Ishikawa (cell line): ENCODE data around the gene CUBN.

ENCODE experiments used
- CEBPB ChIP-seq: IDR thresholded peaks from 2 replicates; pipeline ENCODE4 v1.6.1; 2012
- CREB1 ChIP-seq: IDR thresholded peaks from 2 replicates; pipeline ENCODE4 v1.6.1; 2012; ENCODE audit warnings: low read depth
- EGR1 ChIP-seq: IDR thresholded peaks from 2 replicates; pipeline ENCODE4 v1.6.1; 2012
- EP300 ChIP-seq: IDR thresholded peaks from 2 replicates; pipeline ENCODE4 v1.6.1; 2012; ENCODE audit warnings: borderline replicate concordance
- FOXM1 ChIP-seq: IDR thresholded peaks from 2 replicates; pipeline ENCODE4 v1.6.1; 2012; ENCODE audit warnings: low read depth, borderline replicate concordance
- MAX ChIP-seq: IDR thresholded peaks from 2 replicates; pipeline ENCODE4 v1.6.1; 2012
- NFIC ChIP-seq: IDR thresholded peaks from 2 replicates; pipeline ENCODE4 v1.6.1; 2012
- RAD21 ChIP-seq: IDR thresholded peaks from 2 replicates; pipeline ENCODE4 v1.6.1; 2012; ENCODE audit warnings: low read depth
- REST ChIP-seq: IDR thresholded peaks from 2 replicates; pipeline ENCODE4 v1.6.1; 2012; ENCODE audit warnings: low read depth, mild to moderate bottlenecking
- TAF1 ChIP-seq: IDR thresholded peaks from 2 replicates; pipeline ENCODE4 v1.6.1; 2012; ENCODE audit warnings: low read depth, mild to moderate bottlenecking
- TCF12 ChIP-seq: IDR thresholded peaks from 2 replicates; pipeline ENCODE4 v1.6.1; 2012; ENCODE audit warnings: low read depth
- TEAD4 ChIP-seq: IDR thresholded peaks from 2 replicates; pipeline ENCODE4 v1.6.1; 2012
- YY1 ChIP-seq: IDR thresholded peaks from 2 replicates; pipeline ENCODE4 v1.6.1; 2012; ENCODE audit warnings: low read depth
- ZBTB7A ChIP-seq: IDR thresholded peaks from 2 replicates; pipeline ENCODE4 v1.6.1; 2012; ENCODE audit warnings: low read depth
- TF ChIP-seq, protein P1 (sequence below): IDR thresholded peaks from 2 replicates; pipeline ENCODE4 v1.6.1; 2012

Gene CUBN

DNA sequence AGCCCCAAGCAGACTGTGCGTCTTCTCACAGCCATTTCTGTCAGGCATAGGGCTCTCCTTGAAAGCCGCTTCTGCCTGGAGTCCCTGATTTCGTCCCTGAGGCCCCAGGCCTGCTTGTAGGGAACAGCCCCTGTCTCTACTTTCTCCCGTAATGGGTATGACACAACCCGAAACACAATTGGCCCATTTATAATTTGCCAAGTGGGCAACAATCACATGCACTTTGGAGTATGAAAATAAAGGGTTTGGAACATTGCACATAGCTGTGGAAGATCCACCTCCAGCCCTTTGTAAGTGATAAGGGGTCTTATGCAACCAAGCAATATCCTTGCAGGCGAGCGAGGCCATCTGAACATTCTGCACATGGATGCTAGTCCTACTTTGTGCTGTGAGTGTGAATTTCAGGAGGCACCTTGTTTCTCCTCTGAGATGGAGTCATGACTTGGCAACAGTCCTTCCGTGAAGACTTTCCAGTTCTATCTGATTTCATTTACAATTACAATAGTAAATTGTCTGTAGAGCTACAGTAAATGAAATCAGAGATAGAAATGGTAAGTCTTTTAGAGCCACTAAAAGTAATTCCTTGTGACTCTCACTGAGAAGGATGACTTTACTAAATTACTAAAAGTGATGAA is 141.5 kb downstream of the CUBN start:
- TF ChIP-seq CEBPB (no peak), CREB1 (no peak), MAX (no peak), TCF12 (no peak), REST (no peak), FOXM1 (no peak), EP300 (no peak), ZBTB7A (no peak)

DNA sequence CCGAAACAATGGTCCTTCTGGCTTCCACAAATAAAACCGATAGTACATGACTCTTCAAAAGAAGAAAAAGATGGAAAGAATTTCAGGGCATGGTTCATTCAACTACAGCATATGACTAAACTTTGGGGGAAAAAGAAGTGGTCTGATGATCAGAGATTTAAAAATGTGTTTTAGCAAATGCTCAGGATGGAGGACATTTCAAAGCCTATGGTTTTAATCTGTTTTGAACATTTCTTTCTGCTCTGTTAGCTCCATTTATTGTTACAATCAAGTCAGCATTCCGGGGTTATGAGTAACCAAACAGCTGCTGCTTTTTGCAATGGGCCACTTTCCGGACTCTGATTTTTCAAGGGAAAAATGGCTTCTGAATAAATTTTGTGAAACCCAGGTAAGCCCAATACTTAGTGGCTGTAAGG is 142.4 kb downstream of the CUBN start:
- no peak for TF ChIP-seq MAX
- TF ChIP-seq YY1: no peak
- TF ChIP-seq EGR1: no peak
- TF ChIP-seq REST: no peak
- no peak for TF ChIP-seq ZBTB7A
- TF ChIP-seq, protein P1, sequence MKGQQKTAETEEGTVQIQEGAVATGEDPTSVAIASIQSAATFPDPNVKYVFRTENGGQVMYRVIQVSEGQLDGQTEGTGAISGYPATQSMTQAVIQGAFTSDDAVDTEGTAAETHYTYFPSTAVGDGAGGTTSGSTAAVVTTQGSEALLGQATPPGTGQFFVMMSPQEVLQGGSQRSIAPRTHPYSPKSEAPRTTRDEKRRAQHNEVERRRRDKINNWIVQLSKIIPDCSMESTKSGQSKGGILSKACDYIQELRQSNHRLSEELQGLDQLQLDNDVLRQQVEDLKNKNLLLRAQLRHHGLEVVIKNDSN: no peak
- no peak for TF ChIP-seq NFIC
- no peak for TF ChIP-seq TAF1
- TF ChIP-seq EP300: no peak
- TF ChIP-seq CREB1: no peak
- TF ChIP-seq RAD21: no peak

- TF ChIP-seq NFIC: no peak
- no peak for TF ChIP-seq MAX
- no peak for TF ChIP-seq TEAD4
- no peak for TF ChIP-seq TCF12
- no peak for TF ChIP-seq TAF1
- no peak for TF ChIP-seq FOXM1
- no peak for TF ChIP-seq REST
- TF ChIP-seq, protein P1: no peak
- no peak for TF ChIP-seq RAD21
- TF ChIP-seq CREB1: no peak
- no peak for TF ChIP-seq ZBTB7A
- TF ChIP-seq YY1: no peak
- no peak for TF ChIP-seq EP300
Measured at GRCh38 chr10:16986406-16987205, 143.0 kb downstream of the CUBN start.

DNA sequence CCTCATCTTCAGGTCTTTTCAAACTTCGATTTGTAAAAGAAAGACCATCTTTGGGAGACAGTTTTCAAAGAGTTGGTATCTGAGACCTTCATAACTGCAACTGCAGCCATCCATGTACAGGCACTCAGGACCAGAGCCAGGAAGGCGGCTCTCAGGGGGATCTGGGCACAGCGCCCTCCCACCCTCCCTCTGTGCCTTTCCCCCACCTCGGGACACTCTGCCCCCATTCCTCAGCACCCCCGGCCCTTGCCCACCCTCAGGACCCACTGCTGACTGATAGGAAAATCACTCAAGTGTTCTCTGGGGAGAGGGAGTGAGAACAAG is 143.6 kb downstream of the CUBN start:
- TF ChIP-seq RAD21: no peak
- TF ChIP-seq TEAD4: no peak
- no peak for TF ChIP-seq EGR1
- no peak for TF ChIP-seq ZBTB7A
- no peak for TF ChIP-seq CEBPB
- TF ChIP-seq EP300: no peak
- TF ChIP-seq REST: no peak
